Measurements from ENCODE around the gene PHF14. TPM values are rescaled to one million over a fixed set of nuclear protein-coding genes. Genes with fewer than 3 reads are reported as not detected.

The PHF14 gene
- total RNA-seq, 2 donors from 2014 or later = 25.1 to 25.7 TPM

DNA sequence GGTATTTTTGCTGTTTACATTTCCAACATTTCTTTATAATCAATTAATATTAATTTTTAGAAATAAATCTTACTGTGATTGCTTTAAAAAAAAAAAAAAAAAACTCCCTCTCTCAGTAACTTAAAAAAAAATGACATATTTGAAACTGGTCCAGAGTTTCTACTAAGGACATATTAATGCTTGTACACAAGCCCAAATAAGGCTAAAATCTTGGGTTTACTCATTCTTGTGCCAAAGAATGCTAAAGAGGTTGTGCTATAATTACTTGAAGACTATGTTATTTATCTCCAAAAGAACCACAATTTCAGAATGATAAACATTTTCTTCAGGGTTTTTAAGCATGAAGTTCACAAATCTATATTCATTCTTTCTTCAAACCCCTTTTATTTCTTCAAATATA lies 39.4 kb upstream of the PHF14 start:
- TF ChIP-seq POLR2A (IDR thresholded peaks at IDR 0.05) (no peak), POLR2AphosphoS5 (IDR thresholded peaks at IDR 0.05) (no peak), CTCF (IDR thresholded peaks at IDR 0.05) (no peak)

GRCh38 chr7:10939237-10939910 lies 34.3 kb upstream of the PHF14 start:
- TF ChIP-seq CTCF (IDR thresholded peaks at IDR 0.05) (no peak), POLR2AphosphoS5 (IDR thresholded peaks at IDR 0.05) (no peak)
- Histone ChIP-seq H3K9me3 (no peaks in the 10 kb centered on the region), H3K4me3 (peak overlapping the region; percentile 52 to 83), H3K27ac (peak overlapping the region; percentile 94 to 95), H3K36me3 (no peaks in the 10 kb centered on the region), H3K4me1 (replicated peaks) (no peaks in the 10 kb centered on the region), H3K27me3 (replicated peaks; ENCODE audit: insufficient read depth) (no peaks in the 10 kb centered on the region)
- intact Hi-C loops (cut with DNase I) = no loop called here
- WGBS = under 1% methylated on average over 18 of the region's 18 CpGs
- no peak for DNase-seq (ENCODE audit: low spot score)

More for the DNA sequence above, 39.4 kb upstream of the PHF14 start:
- no peaks in the 10 kb centered on the region for H3K9me3 ChIP-seq
- intact Hi-C loops (cut with DNase I) = no loop called here
- no peak overlapping the region for H3K4me3 ChIP-seq
- DNase-seq (ENCODE audit: low spot score) = no peak
- no peaks in the 10 kb centered on the region for H3K36me3 ChIP-seq
- H3K27ac ChIP-seq = peak overlapping the region; percentile 0 to 53
- no peaks in the 10 kb centered on the region for H3K27me3 ChIP-seq (replicated peaks; ENCODE audit: insufficient read depth)
- no peaks in the 10 kb centered on the region for H3K4me1 ChIP-seq (replicated peaks)

DNA sequence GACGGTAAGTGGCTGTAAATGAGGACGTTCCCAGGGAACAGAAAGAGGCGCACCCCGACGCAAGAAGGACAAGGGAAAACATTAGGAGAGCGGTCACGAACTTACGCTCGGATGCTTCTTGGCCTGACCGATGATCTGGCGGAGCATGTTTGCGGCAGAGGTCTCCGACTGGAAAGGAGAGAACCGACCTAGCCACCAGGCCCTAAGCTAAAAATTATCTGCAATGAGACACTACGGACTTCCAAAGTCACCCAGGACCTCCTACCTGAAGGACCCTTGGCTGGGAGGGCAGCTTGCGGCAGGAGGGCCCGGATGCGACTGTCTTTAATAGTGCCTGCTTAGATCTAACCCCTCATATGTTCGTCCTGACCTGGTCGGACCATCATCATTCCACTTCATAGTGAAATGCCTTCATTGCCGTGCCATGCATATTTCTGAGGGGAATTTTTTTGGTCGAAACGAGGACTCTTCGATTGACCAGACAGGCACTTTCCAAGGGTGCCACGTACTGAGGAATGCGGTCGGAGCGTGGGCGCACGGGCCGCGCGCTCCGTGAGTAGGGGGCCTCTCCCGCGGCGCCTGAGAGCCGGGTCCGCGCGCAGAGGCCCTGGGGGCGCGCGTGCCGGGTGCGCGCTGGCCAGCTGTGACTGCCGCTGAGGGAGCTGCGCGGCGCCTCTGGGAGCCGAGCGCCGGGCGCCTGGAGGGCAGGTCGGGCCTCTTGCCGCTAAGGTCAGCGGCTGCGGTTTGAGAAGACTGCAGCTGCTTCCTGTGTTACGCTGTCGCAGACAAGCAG lies 33.6 kb upstream of the PHF14 start:
- intact Hi-C loops (cut with DNase I) = loop anchor here (2.0 to 10.0 kb wide), 2 partner anchors 33 to 1275 kb away; partner anchors contain the start of genes PHF14 and TMEM106B
- under 1% methylated on average over 47 of the region's 61 CpGs for WGBS
- TF ChIP-seq POLR2A (IDR thresholded peaks at IDR 0.05) (peak; percentile 65), POLR2AphosphoS5 (IDR thresholded peaks at IDR 0.05) (peak; percentile 81), CTCF (IDR thresholded peaks at IDR 0.05) (no peak)
- peak; percentile 86 for DNase-seq (ENCODE audit: low spot score)
- no peaks in the 10 kb centered on the region for H3K36me3 ChIP-seq
- no peaks in the 10 kb centered on the region for H3K27me3 ChIP-seq (replicated peaks; ENCODE audit: insufficient read depth)
- peak overlapping the region; percentile 94 to 95 for H3K27ac ChIP-seq
- no peaks in the 10 kb centered on the region for H3K9me3 ChIP-seq
- peak overlapping the region; percentile 52 to 83 for H3K4me3 ChIP-seq
- no peaks in the 10 kb centered on the region for H3K4me1 ChIP-seq (replicated peaks)

GRCh38 chr7:10940704-10941355 lies 32.8 kb upstream of the PHF14 start:
- 19% methylated on average over 18 of the region's 18 CpGs for WGBS
- DNase-seq (ENCODE audit: low spot score) = peak; percentile 7
- peak overlapping the region; percentile 94 to 95 for H3K27ac ChIP-seq
- intact Hi-C loops (cut with DNase I) = loop anchor here (2.0 to 10.0 kb wide), 2 partner anchors 32 to 1274 kb away; partner anchors contain the start of genes PHF14 and TMEM106B
- no peaks in the 10 kb centered on the region for H3K36me3 ChIP-seq
- no peaks in the 10 kb centered on the region for H3K27me3 ChIP-seq (replicated peaks; ENCODE audit: insufficient read depth)
- H3K4me1 ChIP-seq (replicated peaks) = no peaks in the 10 kb centered on the region
- H3K4me3 ChIP-seq = peak overlapping the region; percentile 52 to 83
- TF ChIP-seq POLR2A (IDR thresholded peaks at IDR 0.05) = no peak
- TF ChIP-seq POLR2AphosphoS5 (IDR thresholded peaks at IDR 0.05) = no peak
- TF ChIP-seq CTCF (IDR thresholded peaks at IDR 0.05) = no peak
- no peaks in the 10 kb centered on the region for H3K9me3 ChIP-seq
